ENCODE data around the gene POLR2E.

- TF ChIP-seq CTCF (IDR thresholded peaks at IDR 0.05; ENCODE audit: insufficient read depth, low read length) (no peak), POLR2AphosphoS5 (IDR thresholded peaks at IDR 0.05; ENCODE audit: low read depth) (no peak)
These were observed 11.0 kb upstream of the POLR2E start for GRCh38 chr19:1105873-1106840.
